ENCODE results near the gene PDE8B.
"Not testable (repeated sequence)": the region's sequence is repeated elsewhere in the genome, so short reads cannot be mapped to it uniquely, and the experiment has no call there.

The PDE8B gene

GRCh38 chr5:77461287-77461686 lies 250.8 kb downstream of the PDE8B start:
- no peak for DNase-seq

- DNase-seq: no peak
These were observed 253.4 kb downstream of the PDE8B start for GRCh38 chr5:77463905-77464304.

GRCh38 chr5:77468875-77469274 lies 258.4 kb downstream of the PDE8B start:
- not testable (repeated sequence) for DNase-seq

- not testable (repeated sequence) for DNase-seq
These were observed 264.6 kb downstream of the PDE8B start for GRCh38 chr5:77475041-77475440.
